ENCODE measurements around the gene ATN1.

The ATN1 gene

GRCh38 chr12:6925239-6925539, 2.6 kb upstream of the ATN1 start:
- no peak for DNase-seq (ENCODE audit: low read depth in 2 of 2)

- no peak for DNase-seq (ENCODE audit: low read depth in 2 of 2)
These were observed 2.0 kb upstream of the ATN1 start for GRCh38 chr12:6925540-6926279.

GRCh38 chr12:6928022-6928702, 403 bp downstream of the ATN1 start:
- no peak for DNase-seq (ENCODE audit: low read depth in 2 of 2)

DNA sequence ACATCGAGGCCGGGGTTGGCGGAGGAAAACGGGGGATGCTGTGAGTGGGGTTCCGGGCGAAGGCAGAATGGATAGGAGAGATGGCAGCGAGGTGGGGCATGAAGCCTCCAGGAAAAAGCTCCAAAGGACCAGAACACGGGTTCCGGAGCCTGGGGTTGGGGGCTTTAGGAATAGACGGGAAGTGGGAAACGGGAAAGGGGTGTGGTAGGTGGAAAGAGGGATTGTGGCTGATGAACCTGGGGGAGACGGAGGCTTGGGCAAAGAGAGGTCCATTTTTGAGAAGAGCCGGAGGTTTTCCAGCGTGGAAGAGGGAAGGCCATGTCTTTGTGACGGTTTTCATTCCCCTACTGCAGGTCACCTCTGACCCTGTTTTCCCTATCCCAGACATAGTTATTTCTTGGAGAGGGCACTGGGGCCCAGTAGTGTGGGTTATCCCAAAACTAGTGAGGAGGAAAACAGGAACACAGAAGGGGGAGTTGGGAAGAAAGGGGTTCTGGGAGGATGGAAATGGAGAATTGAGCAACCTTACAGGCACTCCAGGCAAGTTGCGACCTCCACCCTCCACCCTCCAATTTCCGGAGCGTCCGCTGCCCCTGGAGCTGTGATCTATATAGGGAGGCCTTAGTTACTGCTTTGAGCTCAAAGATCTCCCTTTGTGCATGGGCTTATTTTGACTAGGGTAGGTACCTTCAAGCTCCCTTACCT, 1.1 kb downstream of the ATN1 start:
- DNase-seq (ENCODE audit: low read depth in 2 of 2) = no peak

GRCh38 chr12:6929466-6930452, 2.0 kb downstream of the ATN1 start:
- DNase-seq (ENCODE audit: low read depth in 2 of 2) = no peak

DNA sequence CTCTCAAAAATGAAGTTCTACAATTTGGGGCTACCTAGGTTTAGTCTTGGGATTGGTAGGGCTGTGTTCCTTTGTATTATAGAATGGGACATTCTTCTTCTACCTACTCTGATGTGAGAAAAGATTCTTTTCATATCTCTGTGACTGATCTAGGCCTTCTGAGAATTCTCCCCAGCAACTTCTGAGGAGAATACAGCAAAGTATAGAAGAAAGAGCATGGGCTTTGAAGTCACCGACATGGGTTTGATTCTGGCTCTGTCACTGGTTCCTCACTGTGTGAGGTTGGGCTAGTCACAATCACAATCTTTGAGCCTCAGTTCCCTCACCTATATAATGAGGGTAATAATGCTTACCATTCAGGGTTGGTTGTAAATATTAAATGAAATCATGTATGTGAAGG, 5.0 kb downstream of the ATN1 start:
- DNase-seq (ENCODE audit: low read depth in 2 of 2) = no peak

- no peak for DNase-seq (ENCODE audit: low read depth in 2 of 2)
These were observed 6.4 kb downstream of the ATN1 start for GRCh38 chr12:6934110-6934509.

- DNase-seq (ENCODE audit: low read depth in 2 of 2) = no peak
These were observed 7.8 kb downstream of the ATN1 start for GRCh38 chr12:6935371-6936193.

GRCh38 chr12:6936194-6936635, 8.5 kb downstream of the ATN1 start:
- DNase-seq (ENCODE audit: low read depth in 2 of 2) = no peak

- DNase-seq (ENCODE audit: low read depth in 2 of 2) = no peak
These were observed 9.1 kb downstream of the ATN1 start for GRCh38 chr12:6936636-6937480.

GRCh38 chr12:6937481-6938352, 10.0 kb downstream of the ATN1 start:
- peak; percentile 86 to 92 for DNase-seq (ENCODE audit: low read depth in 2 of 2)

DNA sequence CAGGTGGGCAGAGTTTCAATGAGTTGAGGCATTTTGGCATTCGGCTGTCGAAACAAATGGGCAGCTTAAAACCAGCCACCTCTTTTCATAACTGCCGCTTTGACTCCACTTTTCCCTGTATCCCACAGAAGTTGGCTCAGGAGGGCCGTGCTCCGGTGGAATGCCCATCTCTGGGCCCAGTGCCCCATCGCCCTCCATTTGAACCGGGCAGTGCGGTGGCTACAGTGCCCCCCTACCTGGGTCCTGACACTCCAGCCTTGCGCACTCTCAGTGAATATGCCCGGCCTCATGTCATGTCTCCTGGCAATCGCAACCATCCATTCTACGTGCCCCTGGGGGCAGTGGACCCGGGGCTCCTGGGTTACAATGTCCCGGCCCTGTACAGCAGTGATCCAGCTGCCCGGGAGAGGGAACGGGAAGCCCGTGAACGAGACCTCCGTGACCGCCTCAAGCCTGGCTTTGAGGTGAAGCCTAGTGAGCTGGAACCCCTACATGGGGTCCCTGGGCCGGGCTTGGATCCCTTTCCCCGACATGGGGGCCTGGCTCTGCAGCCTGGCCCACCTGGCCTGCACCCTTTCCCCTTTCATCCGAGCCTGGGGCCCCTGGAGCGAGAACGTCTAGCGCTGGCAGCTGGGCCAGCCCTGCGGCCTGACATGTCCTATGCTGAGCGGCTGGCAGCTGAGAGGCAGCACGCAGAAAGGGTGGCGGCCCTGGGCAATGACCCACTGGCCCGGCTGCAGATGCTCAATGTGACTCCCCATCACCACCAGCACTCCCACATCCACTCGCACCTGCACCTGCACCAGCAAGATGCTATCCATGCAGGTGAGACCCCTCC, 10.8 kb downstream of the ATN1 start:
- no peak for DNase-seq (ENCODE audit: low read depth in 2 of 2)

GRCh38 chr12:6939191-6939540, 11.4 kb downstream of the ATN1 start:
- DNase-seq (ENCODE audit: low read depth in 2 of 2) = no peak

- no peak for DNase-seq (ENCODE audit: low read depth in 2 of 2)
These were observed 13.5 kb downstream of the ATN1 start for GRCh38 chr12:6941267-6941666.

- DNase-seq (ENCODE audit: low read depth in 2 of 2) = no peak
These were observed 14.0 kb downstream of the ATN1 start for GRCh38 chr12:6941782-6942181.

DNA sequence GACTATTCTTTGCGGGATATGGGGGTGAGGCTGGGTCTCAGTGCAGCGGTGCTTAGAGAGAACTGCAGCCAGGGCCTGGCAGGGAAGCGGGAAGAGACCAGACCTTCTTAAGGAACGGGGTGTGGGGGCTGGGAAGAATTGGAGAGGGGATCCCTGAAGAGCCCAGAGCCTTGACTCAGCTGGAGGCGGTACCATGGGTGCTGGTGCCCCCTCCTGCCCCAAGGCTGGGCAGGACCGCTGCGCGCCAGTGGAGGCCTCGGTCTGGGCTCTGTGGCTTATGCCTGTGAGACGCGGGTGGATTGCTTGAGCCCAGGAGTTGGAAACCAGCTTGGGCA, 14.5 kb downstream of the ATN1 start:
- no peak for DNase-seq (ENCODE audit: low read depth in 2 of 2)

DNA sequence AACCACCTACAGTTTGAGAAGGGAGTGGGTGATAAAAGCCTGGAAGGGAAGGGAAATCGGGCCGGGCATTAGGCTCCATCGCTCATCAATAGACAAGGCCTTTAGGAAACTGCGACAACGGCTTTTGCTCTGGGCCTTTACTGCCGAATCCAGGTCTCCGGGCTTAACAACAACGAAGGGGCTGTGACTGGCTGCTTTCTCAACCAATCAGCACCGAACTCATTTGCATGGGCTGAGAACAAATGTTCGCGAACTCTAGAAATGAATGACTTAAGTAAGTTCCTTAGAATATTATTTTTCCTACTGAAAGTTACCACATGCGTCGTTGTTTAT, 15.6 kb downstream of the ATN1 start:
- DNase-seq (ENCODE audit: low read depth in 2 of 2) = no peak

GRCh38 chr12:6943722-6944380, 16.1 kb downstream of the ATN1 start, which contains the start of the genes C12orf57 and RNU7-1:
Gene C12orf57 (plus strand): TSS chr12:6944022. CDS start chr12:6944122, 100 bp downstream.
Gene RNU7-1 (plus strand): TSS chr12:6943816.
- DNase-seq (ENCODE audit: low read depth in 2 of 2) = peak; percentile 68 to 73
